ENCODE measurements around the gene SRRM3. TPM values are rescaled to one million over a fixed set of nuclear protein-coding genes. Genes with fewer than 3 reads are reported as not detected.

SRRM3 gene
- total RNA-seq, 1 donor from 2014 or later = 3.4 TPM

DNA sequence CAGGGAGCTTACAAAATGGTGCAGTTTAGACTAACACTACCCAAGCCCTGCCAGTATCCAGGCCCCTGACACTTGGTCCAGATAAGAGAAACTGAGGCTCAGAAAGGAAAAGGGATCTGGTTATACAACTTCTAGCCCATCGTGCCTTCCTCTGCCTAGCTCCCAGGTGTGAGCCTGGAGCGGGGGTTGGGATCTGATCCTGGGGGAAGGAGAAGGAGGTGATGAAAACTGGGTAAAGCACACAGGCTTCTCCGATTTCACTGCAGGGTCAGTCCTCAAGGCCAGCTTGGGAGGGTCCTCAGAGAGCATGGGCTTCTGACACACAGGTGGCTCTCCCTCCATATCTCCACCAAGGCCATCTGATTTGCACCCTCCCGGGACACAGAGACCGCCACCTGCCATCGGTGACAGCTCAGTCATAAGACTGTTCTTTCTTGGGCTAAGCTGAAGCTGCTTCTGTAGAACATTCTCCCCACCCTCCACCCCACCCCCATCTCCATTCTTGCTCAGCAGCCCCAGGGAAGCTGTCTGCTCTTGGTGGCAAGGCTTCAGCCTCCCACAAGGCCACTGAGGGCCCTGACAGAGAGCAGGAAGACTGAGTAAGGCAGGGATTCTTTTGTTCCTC is 16.4 kb downstream of the SRRM3 start:
- no peak for TF ChIP-seq CTCF (IDR thresholded peaks at IDR 0.05)
- DNase-seq (ENCODE audit: low spot score in 2 of 2) = no peak
- intact Hi-C loops (cut with DNase I) = no loop called here
- no peaks in the 10 kb centered on the region for H3K36me3 ChIP-seq
- no peaks in the 10 kb centered on the region for H3K27me3 ChIP-seq
- no peak overlapping the region for H3K4me3 ChIP-seq
- H3K27ac ChIP-seq = no peak overlapping the region
- no peaks in the 10 kb centered on the region for H3K4me1 ChIP-seq
- H3K9me3 ChIP-seq = no peaks in the 10 kb centered on the region

DNA sequence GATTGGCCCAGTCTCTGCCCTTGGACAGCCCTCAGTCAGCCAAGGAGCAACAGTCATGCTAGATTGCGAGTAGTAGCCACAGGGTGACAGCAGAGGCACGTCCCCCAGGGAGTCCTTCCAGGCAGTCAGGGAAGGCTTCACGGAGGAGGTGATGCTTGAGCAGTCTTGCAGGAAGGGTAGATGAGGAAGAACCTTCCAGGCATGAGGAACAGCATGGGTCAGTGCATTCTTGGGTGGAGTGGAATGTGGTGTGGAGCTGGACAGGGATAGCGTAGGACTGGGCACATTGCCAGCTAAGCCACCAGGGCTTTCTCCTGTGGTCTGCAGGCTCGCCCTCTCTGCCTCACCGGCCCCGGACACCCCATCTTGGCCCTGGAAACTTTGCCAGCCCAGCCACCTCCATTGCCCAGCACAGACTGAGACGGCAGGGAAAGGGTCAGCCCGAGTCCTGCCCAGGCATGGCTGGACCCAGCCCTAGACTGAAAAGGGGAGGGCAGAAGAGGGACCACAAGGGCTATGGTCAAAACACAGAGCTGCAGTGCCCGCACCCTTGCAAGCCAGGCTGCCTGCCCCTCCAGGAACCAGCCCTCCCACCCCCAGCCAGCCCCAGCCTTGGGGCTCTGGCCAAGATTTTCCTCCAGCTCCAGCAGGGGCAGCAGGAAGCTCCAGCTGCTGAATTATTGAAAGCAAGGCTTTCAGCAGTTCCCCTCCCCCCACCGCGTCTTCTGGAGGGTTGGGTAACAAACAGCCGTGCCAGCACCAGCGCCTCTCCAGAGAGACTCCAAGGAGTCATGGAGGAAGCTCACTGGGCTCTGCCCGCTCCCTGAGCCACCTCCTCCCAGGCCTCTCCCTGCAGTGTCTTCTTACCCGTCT is 18.7 kb downstream of the SRRM3 start:
- Histone ChIP-seq H3K4me1 (no peaks in the 10 kb centered on the region), H3K36me3 (no peaks in the 10 kb centered on the region), H3K27me3 (no peaks in the 10 kb centered on the region), H3K27ac (no peak overlapping the region), H3K4me3 (no peak overlapping the region), H3K9me3 (no peaks in the 10 kb centered on the region)
- TF ChIP-seq CTCF (IDR thresholded peaks at IDR 0.05) = no peak
- intact Hi-C loops (cut with DNase I) = no loop called here
- DNase-seq (ENCODE audit: low spot score in 2 of 2) = no peak

DNA sequence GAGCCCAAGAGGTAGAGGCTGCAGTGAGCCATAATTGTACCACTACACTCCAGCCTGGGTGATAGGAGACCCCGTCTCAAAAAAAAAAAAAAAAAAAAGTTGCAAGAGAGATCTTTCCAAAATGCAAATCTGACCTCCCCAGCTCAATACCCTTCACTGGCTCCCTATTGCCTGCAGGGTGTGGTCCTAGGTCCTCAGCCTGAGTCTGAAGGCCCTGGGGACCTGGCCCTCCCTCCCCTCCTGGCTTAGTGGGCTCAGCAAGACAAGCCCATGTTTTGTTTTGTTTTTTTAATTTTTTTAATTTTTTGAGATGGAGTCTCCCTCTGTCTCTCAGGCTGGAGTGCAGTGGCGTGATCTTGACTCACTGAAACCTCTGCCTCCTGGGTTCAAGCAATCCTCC is 20.6 kb downstream of the SRRM3 start:
- Histone ChIP-seq H3K27me3 (no peaks in the 10 kb centered on the region), H3K4me3 (no peak overlapping the region), H3K27ac (no peak overlapping the region), H3K36me3 (no peaks in the 10 kb centered on the region), H3K4me1 (no peaks in the 10 kb centered on the region), H3K9me3 (no peaks in the 10 kb centered on the region)
- intact Hi-C loops (cut with DNase I) = no loop called here
- no peak for DNase-seq (ENCODE audit: low spot score in 2 of 2)
- TF ChIP-seq CTCF (IDR thresholded peaks at IDR 0.05) = no peak

DNA sequence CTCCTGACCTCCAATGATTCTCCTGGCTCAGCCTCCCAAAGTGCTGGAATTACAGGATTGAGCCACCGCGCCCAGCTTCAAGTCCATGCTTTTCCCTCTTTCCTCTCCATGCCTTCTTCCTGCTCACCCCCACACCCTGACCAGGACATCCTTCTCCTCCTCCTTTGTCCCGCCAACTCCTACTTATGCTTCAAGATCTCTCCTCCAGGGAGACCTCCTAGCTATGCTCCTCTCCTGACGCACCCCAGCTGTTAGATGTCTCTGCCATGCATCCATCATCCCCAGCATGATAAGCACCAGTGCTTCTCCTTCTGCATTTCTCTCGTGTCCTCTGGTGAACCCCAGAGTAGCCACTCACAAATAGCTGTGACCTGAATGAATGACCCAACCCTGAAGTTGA is 21.1 kb downstream of the SRRM3 start:
- Histone ChIP-seq H3K4me1 (no peaks in the 10 kb centered on the region), H3K27ac (no peak overlapping the region), H3K36me3 (no peaks in the 10 kb centered on the region), H3K4me3 (no peak overlapping the region), H3K27me3 (no peaks in the 10 kb centered on the region), H3K9me3 (no peaks in the 10 kb centered on the region)
- intact Hi-C loops (cut with DNase I) = no loop called here
- no peak for DNase-seq (ENCODE audit: low spot score in 2 of 2)
- TF ChIP-seq CTCF (IDR thresholded peaks at IDR 0.05) = no peak

- intact Hi-C loops (cut with DNase I) = no loop called here
- H3K27me3 ChIP-seq = no peaks in the 10 kb centered on the region
- H3K4me1 ChIP-seq = no peaks in the 10 kb centered on the region
- no peaks in the 10 kb centered on the region for H3K9me3 ChIP-seq
- no peaks in the 10 kb centered on the region for H3K36me3 ChIP-seq
- H3K27ac ChIP-seq = no peak overlapping the region
- DNase-seq (ENCODE audit: low spot score in 2 of 2) = no peak
- no peak for TF ChIP-seq CTCF (IDR thresholded peaks at IDR 0.05)
- H3K4me3 ChIP-seq = no peak overlapping the region
Observed at GRCh38 chr7:76223286-76223972, 21.7 kb downstream of the SRRM3 start.
